AG04449 (cell line): ENCODE measurements around the gene CCDC134.

ENCODE experiments used
- CTCF ChIA-PET: fragments of 350-600 bp; formaldehyde crosslinking; extraction: SDS; loops from one replicate; lab custom pipeline; 2021; ENCODE audit warnings: antibody characterized with exemption; lab: Yijun Ruan, JAX
- POLR2A ChIA-PET: fragments of 400-600, 350-600 bp; formaldehyde crosslinking; extraction: SDS; loops from one replicate; lab custom pipeline; 2020; ENCODE audit warnings: antibody characterized with exemption, inconsistent platforms; lab: Yijun Ruan, JAX
- DNase-seq: peaks from one replicate; pipeline ENCODE4 v3.0.0-alpha.2; 2010; ENCODE audit warnings: low read depth, low spot score
- H3K4me3 ChIP-seq: 2 replicates; pipeline ENCODE4 v1.5.1; 2011; ENCODE audit warnings: low read depth, mild to moderate bottlenecking, control low read depth, low read length
- CTCF ChIP-seq: IDR thresholded peaks from one replicate; pipeline ENCODE4 v1.5.1; 2011; ENCODE audit warnings: mild to moderate bottlenecking, moderate library complexity, low read length, control low read depth, inconsistent platforms; ENCODE audit not compliant: insufficient read depth; ENCODE audit errors: missing control alignments

CCDC134 gene

GRCh38 chr22:41822317-41823057 lies 22.0 kb downstream of the CCDC134 start:
- TF ChIP-seq CTCF: peak; percentile 3
- CTCF ChIA-PET: interaction anchor here (0.8 to 2.5 kb wide), 6 partner anchors 9 to 128 kb away, joined by 3 to 13 read pairs (median 4); no protein-coding TSS in a partner anchor
- no peak for DNase-seq
- no peak overlapping the region for H3K4me3 ChIP-seq
- POLR2A ChIA-PET: no interaction called here

DNA sequence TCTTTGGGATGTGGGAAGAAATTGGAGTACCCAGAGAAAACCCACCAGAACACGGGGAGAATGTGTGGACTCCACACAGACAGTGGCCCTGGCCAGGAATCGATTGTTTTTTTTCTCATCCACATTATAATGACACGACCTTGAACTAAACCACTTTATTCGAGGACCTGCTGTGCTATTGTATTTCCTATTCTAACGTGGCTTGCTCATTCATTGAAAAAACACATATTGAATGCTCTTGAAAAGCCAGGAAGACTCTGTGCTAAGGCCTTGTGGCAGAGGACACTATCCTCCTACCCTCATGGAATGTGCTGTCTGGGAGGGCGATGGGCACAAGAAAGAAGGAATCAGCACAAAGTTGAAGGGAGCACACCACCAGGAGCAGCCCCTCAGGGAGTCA lies 23.3 kb downstream of the CCDC134 start:
- ChIA-PET POLR2A (no interaction called here), CTCF (interaction anchor here (1.2 kb wide), 1 partner anchor 102 kb away, joined by 3 read pairs; no protein-coding TSS in a partner anchor)
- no peak for TF ChIP-seq CTCF
- H3K4me3 ChIP-seq: no peak overlapping the region
- DNase-seq: no peak

DNA sequence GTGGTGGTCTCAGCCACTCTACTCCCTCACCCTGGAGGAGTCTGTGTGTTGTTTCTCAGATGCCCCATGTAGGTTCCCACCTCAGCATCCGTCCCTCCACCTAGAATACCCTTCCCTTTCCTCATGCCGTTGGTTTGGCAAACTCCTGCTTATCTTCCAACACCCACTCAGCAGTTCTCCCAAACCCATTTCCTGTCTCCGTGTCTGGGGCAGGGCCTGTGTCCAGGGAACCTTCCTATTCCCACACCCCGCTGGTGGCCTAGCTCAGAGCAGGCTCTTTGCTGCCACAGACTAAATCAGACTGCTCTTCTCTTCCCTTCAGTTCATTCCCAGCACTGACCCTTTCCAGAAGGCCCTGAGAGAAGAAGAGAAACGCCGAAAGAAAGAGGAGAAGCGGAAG lies 24.9 kb downstream of the CCDC134 start:
- no peak for DNase-seq
- ChIA-PET CTCF (interaction anchor here (1.2 to 1.9 kb wide), 3 partner anchors 24 to 115 kb away, joined by 3 to 8 read pairs (median 8); no protein-coding TSS in a partner anchor), POLR2A (no interaction called here)
- no peak overlapping the region for H3K4me3 ChIP-seq
- TF ChIP-seq CTCF: no peak

- ChIA-PET POLR2A (no interaction called here), CTCF (interaction anchor here (0.6 to 2.6 kb wide), 6 partner anchors 25 to 129 kb away, joined by 3 to 10 read pairs (median 6); no protein-coding TSS in a partner anchor)
- no peak for DNase-seq
- no peak overlapping the region for H3K4me3 ChIP-seq
- no peak for TF ChIP-seq CTCF
These were observed 25.5 kb downstream of the CCDC134 start for GRCh38 chr22:41826021-41826420.

GRCh38 chr22:41826430-41827383 lies 26.2 kb downstream of the CCDC134 start:
- CTCF ChIA-PET: interaction anchor here (0.6 to 2.6 kb wide), 8 partner anchors 29 to 130 kb away, joined by 3 to 10 read pairs (median 5); no protein-coding TSS in a partner anchor
- no peak for DNase-seq
- TF ChIP-seq CTCF: no peak
- POLR2A ChIA-PET: no interaction called here
- no peak overlapping the region for H3K4me3 ChIP-seq
